Bronchial epithelial cell (primary cell): Measurements from ENCODE around the gene TBX4. TPM values are rescaled to one million over a fixed set of nuclear protein-coding genes. Genes with fewer than 3 reads are reported as not detected.

Experiments
- DNase-seq: peaks from one replicate; pipeline ENCODE4 v3.0.0-alpha.2; 2010; ENCODE audit warnings: low read depth
- FAIRE-seq: peaks from 2 replicates; lab custom pipeline; 2011; peaks lifted over from hg19 to GRCh38; lab: Jason Lieb, UNC
- H3K27me3 ChIP-seq: 2 replicates; pipeline ENCODE4 v1.5.1; 2011; ENCODE audit warnings: low read length; ENCODE audit not compliant: control insufficient read depth, insufficient read depth
- H3K36me3 ChIP-seq: 2 replicates; pipeline ENCODE4 v1.5.1; 2011; ENCODE audit warnings: low read length; ENCODE audit not compliant: control insufficient read depth, insufficient read depth
- H3K4me3 ChIP-seq: 2 replicates; pipeline ENCODE4 v1.5.1; 2011; ENCODE audit warnings: mild to moderate bottlenecking, low read depth, low read length, control low read depth
- total RNA-seq: library from RNA; depleted of rRNA; stranded (reverse); fragments of >200 nt; gene quantifications from 2 replicates; pipeline ENCODE4 v1.2.1, GENCODE V29; 2014
- TF ChIP-seq, protein P1 (sequence below): IDR thresholded peaks from 2 replicates; pipeline ENCODE4 v1.5.1; 2011; ENCODE audit warnings: mild to moderate bottlenecking, moderate library complexity, low read length, control low read depth, inconsistent platforms; ENCODE audit not compliant: insufficient read depth, severe bottlenecking

Gene TBX4
- total RNA-seq, 1 donor from 2014 or later = not detected

GRCh38 chr17:61476476-61477203 lies 24.4 kb downstream of the TBX4 start:
- Histone ChIP-seq H3K36me3 (no peaks in the 10 kb centered on the region), H3K4me3 (no peak overlapping the region), H3K27me3 (no peaks in the 10 kb centered on the region)
- DNase-seq (no peak), FAIRE-seq (no peak)
- TF ChIP-seq, protein P1, sequence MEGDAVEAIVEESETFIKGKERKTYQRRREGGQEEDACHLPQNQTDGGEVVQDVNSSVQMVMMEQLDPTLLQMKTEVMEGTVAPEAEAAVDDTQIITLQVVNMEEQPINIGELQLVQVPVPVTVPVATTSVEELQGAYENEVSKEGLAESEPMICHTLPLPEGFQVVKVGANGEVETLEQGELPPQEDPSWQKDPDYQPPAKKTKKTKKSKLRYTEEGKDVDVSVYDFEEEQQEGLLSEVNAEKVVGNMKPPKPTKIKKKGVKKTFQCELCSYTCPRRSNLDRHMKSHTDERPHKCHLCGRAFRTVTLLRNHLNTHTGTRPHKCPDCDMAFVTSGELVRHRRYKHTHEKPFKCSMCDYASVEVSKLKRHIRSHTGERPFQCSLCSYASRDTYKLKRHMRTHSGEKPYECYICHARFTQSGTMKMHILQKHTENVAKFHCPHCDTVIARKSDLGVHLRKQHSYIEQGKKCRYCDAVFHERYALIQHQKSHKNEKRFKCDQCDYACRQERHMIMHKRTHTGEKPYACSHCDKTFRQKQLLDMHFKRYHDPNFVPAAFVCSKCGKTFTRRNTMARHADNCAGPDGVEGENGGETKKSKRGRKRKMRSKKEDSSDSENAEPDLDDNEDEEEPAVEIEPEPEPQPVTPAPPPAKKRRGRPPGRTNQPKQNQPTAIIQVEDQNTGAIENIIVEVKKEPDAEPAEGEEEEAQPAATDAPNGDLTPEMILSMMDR = no peak

DNA sequence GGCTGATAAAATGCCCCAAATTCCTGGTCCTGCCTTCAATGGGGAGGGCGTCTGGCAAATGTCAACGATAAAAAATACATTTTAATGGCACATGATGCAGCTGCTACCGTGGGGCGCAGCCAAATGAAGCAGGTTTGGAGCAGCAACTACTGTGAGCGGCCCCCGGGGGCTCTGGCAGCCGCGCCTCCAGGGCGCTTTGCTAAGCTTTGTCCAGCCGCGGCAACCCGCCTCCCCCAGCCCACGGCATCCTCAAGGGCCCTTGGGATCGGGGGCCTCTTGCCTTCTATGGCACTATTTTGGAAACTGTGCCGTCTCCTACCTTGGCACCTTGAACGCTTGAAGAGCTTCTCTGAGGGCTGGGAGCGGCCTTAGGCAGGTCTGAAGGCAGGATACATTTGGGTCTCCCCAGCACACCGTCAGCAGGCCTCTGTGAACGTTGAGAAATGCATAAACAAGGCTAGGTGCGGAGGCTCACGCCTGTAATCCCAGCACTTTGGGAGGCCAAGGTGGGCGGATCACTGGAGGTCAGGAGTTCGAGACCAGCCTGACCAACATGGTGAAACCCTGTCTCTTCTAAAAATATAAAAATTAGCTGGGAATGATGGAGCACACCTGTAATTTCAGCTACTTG lies 25.1 kb downstream of the TBX4 start:
- FAIRE-seq (no peak), DNase-seq (no peak)
- no peaks in the 10 kb centered on the region for H3K27me3 ChIP-seq

GRCh38 chr17:61478026-61478789 lies 26.0 kb downstream of the TBX4 start:
- no peak overlapping the region for H3K4me3 ChIP-seq
- TF ChIP-seq, protein P1 = no peak
- H3K27me3 ChIP-seq = no peaks in the 10 kb centered on the region
- H3K36me3 ChIP-seq = no peaks in the 10 kb centered on the region
- no peak for FAIRE-seq
- no peak for DNase-seq

More for the DNA sequence above, 25.1 kb downstream of the TBX4 start:
- TF ChIP-seq, protein P1 = no peak
- Histone ChIP-seq H3K36me3 (no peaks in the 10 kb centered on the region), H3K4me3 (no peak overlapping the region)

GRCh38 chr17:61478790-61479492 lies 26.7 kb downstream of the TBX4 start:
- DNase-seq (no peak), FAIRE-seq (no peak)
- Histone ChIP-seq H3K36me3 (no peaks in the 10 kb centered on the region), H3K4me3 (no peak overlapping the region), H3K27me3 (no peaks in the 10 kb centered on the region)
- TF ChIP-seq, protein P1 = no peak

DNA sequence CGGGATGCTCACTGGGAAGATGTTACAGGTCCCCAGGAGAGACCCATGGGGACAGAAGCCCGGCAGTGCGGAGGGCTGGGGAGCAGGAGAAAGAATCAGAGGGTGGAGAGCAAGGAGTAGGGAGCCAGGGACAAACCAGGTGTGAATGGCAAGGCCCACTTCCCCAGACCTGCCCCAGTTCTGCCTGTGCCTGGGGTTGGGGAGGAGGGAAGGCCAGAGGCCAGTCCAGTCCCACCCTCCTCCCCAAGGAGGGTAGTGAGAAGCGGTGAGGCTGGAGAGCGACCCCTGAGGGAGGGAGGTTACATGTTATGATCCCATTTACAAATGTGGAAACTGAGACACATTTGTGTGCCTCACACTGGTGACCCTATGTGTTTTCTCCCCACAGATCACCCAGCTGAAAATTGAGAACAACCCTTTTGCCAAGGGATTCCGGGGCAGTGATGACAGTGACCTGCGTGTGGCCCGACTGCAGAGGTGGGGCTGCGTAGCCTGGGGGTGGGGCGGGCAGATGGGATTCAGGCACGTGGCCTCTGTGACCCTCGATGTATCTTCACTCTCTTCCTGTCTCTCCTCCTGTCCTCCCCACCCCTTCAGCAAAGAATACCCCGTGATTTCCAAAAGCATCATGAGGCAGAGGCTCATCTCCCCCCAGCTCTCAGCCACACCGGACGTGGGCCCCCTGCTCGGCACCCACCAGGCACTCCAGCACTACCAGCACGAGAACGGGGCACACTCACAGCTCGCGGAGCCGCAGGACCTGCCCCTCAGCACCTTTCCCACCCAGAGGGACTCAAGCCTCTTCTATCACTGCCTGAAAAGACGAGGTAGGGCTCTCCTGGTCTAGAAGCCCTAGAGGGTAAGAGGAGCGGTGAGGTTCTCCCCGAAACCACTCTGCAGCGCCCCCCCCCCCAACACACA lies 27.5 kb downstream of the TBX4 start:
- Histone ChIP-seq H3K27me3 (no peaks in the 10 kb centered on the region), H3K36me3 (no peaks in the 10 kb centered on the region), H3K4me3 (no peak overlapping the region)
- no peak for FAIRE-seq
- DNase-seq = no peak
- TF ChIP-seq, protein P1 = no peak
